ENCODE measurements around the gene CD28.

CD28 gene

GRCh38 chr2:203780231-203780630 is 73.8 kb downstream of the CD28 start:
- no peaks in the 10 kb centered on the region for H3K9me3 ChIP-seq (ENCODE audit: insufficient read depth, low read length)
- H3K27me3 ChIP-seq (ENCODE audit: low read length), result no peaks in the 10 kb centered on the region
- no peak overlapping the region for H3K4me2 ChIP-seq (ENCODE audit: low read depth, low read length, poor library complexity, severe bottlenecking)
- H3F3A ChIP-seq (ENCODE audit: insufficient read depth), result no peaks in the 10 kb centered on the region
- no peak overlapping the region for H3K9ac ChIP-seq (ENCODE audit: low read length)
- H2AFZ ChIP-seq (ENCODE audit: low read depth, low read length, severe bottlenecking), result no peak overlapping the region
- no peaks in the 10 kb centered on the region for H3K9me2 ChIP-seq (replicated peaks; ENCODE audit: insufficient read depth, low read length)
- H3K27ac ChIP-seq (ENCODE audit: low read depth, low read length), result no peak overlapping the region
- no peaks in the 10 kb centered on the region for H3K79me2 ChIP-seq (ENCODE audit: insufficient read depth, low read length)
- TF ChIP-seq EZH2phosphoT487 (conservative IDR thresholded peaks at IDR 0.05; ENCODE audit: low read length), result no peak
- no peak for TF ChIP-seq CTCF (IDR thresholded peaks at IDR 0.05; ENCODE audit: insufficient read depth, low read length, poor library complexity, severe bottlenecking)
- H3K4me3 ChIP-seq (ENCODE audit: insufficient read depth, low read length, poor library complexity, severe bottlenecking), result no peak overlapping the region
- no peaks in the 10 kb centered on the region for H3K36me3 ChIP-seq (ENCODE audit: low read length)
- no peaks in the 10 kb centered on the region for H4K20me1 ChIP-seq (ENCODE audit: low read depth, low read length)

GRCh38 chr2:203781151-203781550 is 74.7 kb downstream of the CD28 start:
- Histone ChIP-seq H4K20me1 (ENCODE audit: low read depth, low read length) (no peaks in the 10 kb centered on the region), H3K9me3 (ENCODE audit: insufficient read depth, low read length) (no peaks in the 10 kb centered on the region), H3K27me3 (ENCODE audit: low read length) (no peaks in the 10 kb centered on the region), H3K36me3 (ENCODE audit: low read length) (no peaks in the 10 kb centered on the region), H3K4me3 (ENCODE audit: insufficient read depth, low read length, poor library complexity, severe bottlenecking) (no peak overlapping the region), H3K27ac (ENCODE audit: low read depth, low read length) (no peak overlapping the region), H2AFZ (ENCODE audit: low read depth, low read length, severe bottlenecking) (no peak overlapping the region), H3K9ac (ENCODE audit: low read length) (no peak overlapping the region), H3F3A (ENCODE audit: insufficient read depth) (no peaks in the 10 kb centered on the region), H3K79me2 (ENCODE audit: insufficient read depth, low read length) (no peaks in the 10 kb centered on the region), H3K9me2 (replicated peaks; ENCODE audit: insufficient read depth, low read length) (no peaks in the 10 kb centered on the region), H3K4me2 (ENCODE audit: low read depth, low read length, poor library complexity, severe bottlenecking) (no peak overlapping the region)
- no peak for TF ChIP-seq CTCF (IDR thresholded peaks at IDR 0.05; ENCODE audit: insufficient read depth, low read length, poor library complexity, severe bottlenecking)
- TF ChIP-seq EZH2phosphoT487 (conservative IDR thresholded peaks at IDR 0.05; ENCODE audit: low read length), result no peak

GRCh38 chr2:203782262-203782976 is 76.0 kb downstream of the CD28 start:
- Histone ChIP-seq H3K9me2 (replicated peaks; ENCODE audit: insufficient read depth, low read length) (no peaks in the 10 kb centered on the region), H3K27me3 (ENCODE audit: low read length) (no peaks in the 10 kb centered on the region), H4K20me1 (ENCODE audit: low read depth, low read length) (no peaks in the 10 kb centered on the region), H3K9me3 (ENCODE audit: insufficient read depth, low read length) (no peaks in the 10 kb centered on the region), H3K4me3 (ENCODE audit: insufficient read depth, low read length, poor library complexity, severe bottlenecking) (no peak overlapping the region), H3K27ac (ENCODE audit: low read depth, low read length) (no peak overlapping the region), H3K4me2 (ENCODE audit: low read depth, low read length, poor library complexity, severe bottlenecking) (no peak overlapping the region), H3F3A (ENCODE audit: insufficient read depth) (no peaks in the 10 kb centered on the region), H3K9ac (ENCODE audit: low read length) (no peak overlapping the region), H2AFZ (ENCODE audit: low read depth, low read length, severe bottlenecking) (no peak overlapping the region), H3K79me2 (ENCODE audit: insufficient read depth, low read length) (no peaks in the 10 kb centered on the region), H3K36me3 (ENCODE audit: low read length) (no peaks in the 10 kb centered on the region)
- TF ChIP-seq EZH2phosphoT487 (conservative IDR thresholded peaks at IDR 0.05; ENCODE audit: low read length), result no peak
- TF ChIP-seq CTCF (IDR thresholded peaks at IDR 0.05; ENCODE audit: insufficient read depth, low read length, poor library complexity, severe bottlenecking), result peak; percentile 70

Data from SU-DHL-6 (cell line).